ENCODE results near the gene MDFIC.

The MDFIC gene

GRCh38 chr7:114932991-114933390, 11.1 kb downstream of the MDFIC start:
- TF ChIP-seq CTCF (IDR thresholded peaks at IDR 0.05; ENCODE audit: low read depth, low read length) = no peak
- no peak for DNase-seq (ENCODE audit: extremely low read depth, low read depth)

GRCh38 chr7:114933658-114934057, 11.8 kb downstream of the MDFIC start:
- no peak for TF ChIP-seq CTCF (IDR thresholded peaks at IDR 0.05; ENCODE audit: low read depth, low read length)
- no peak for DNase-seq (ENCODE audit: extremely low read depth, low read depth)

- DNase-seq (ENCODE audit: extremely low read depth, low read depth) = no peak
- TF ChIP-seq CTCF (IDR thresholded peaks at IDR 0.05; ENCODE audit: low read depth, low read length) = no peak
Observed at GRCh38 chr7:114934086-114934485, 12.2 kb downstream of the MDFIC start.

GRCh38 chr7:114934713-114935112, 12.8 kb downstream of the MDFIC start:
- no peak for DNase-seq (ENCODE audit: extremely low read depth, low read depth)
- no peak for TF ChIP-seq CTCF (IDR thresholded peaks at IDR 0.05; ENCODE audit: low read depth, low read length)

GRCh38 chr7:114936471-114936870, 14.6 kb downstream of the MDFIC start:
- no peak for TF ChIP-seq CTCF (IDR thresholded peaks at IDR 0.05; ENCODE audit: low read depth, low read length)
- no peak for DNase-seq (ENCODE audit: extremely low read depth, low read depth)

- no peak for DNase-seq (ENCODE audit: extremely low read depth, low read depth)
- no peak for TF ChIP-seq CTCF (IDR thresholded peaks at IDR 0.05; ENCODE audit: low read depth, low read length)
Observed at GRCh38 chr7:114937446-114937845, 15.6 kb downstream of the MDFIC start.

GRCh38 chr7:114938785-114939184, 16.9 kb downstream of the MDFIC start:
- DNase-seq (ENCODE audit: extremely low read depth, low read depth) = no peak
- TF ChIP-seq CTCF (IDR thresholded peaks at IDR 0.05; ENCODE audit: low read depth, low read length) = no peak

All from AG09319 (cell line).